Activated naive CD8-positive, alpha-beta T cell treated with anti-CD3 and anti-CD28 coated beads for 36 hours (primary cell): ENCODE results near the gene CCL23. TPM values are rescaled to one million over a fixed set of nuclear protein-coding genes. Genes with fewer than 3 reads are reported as not detected.

Experiments
- DNase-seq: peaks from one replicate; pipeline ENCODE4 v3.0.0; 2021
- H3K27ac Mint-ChIP-seq: one replicate; pipeline ENCODE4 v1.8.0; 2022; ENCODE audit warnings: mild to moderate bottlenecking, moderate library complexity, mixed read lengths
- H3K27me3 Mint-ChIP-seq: one replicate; pipeline ENCODE4 v1.8.0; 2022; ENCODE audit warnings: mild to moderate bottlenecking, mixed read lengths
- H3K36me3 Mint-ChIP-seq: one replicate; pipeline ENCODE4 v1.8.0; 2021; ENCODE audit warnings: mild to moderate bottlenecking, mixed read lengths
- H3K4me1 Mint-ChIP-seq: one replicate; pipeline ENCODE4 v1.8.0; 2021; ENCODE audit warnings: mixed read lengths
- H3K4me3 Mint-ChIP-seq: one replicate; pipeline ENCODE4 v1.8.0; 2022; ENCODE audit warnings: mild to moderate bottlenecking, moderate library complexity, mixed read lengths
- H3K9me3 Mint-ChIP-seq: one replicate; pipeline ENCODE4 v1.8.0; 2022; ENCODE audit warnings: mixed read lengths
- total RNA-seq, 2 experiments: library from RNA; stranded (reverse); gene quantifications; one replicate each; pipeline ENCODE4 v1.2.3, GENCODE V29; 2021

CCL23 gene, protein sequence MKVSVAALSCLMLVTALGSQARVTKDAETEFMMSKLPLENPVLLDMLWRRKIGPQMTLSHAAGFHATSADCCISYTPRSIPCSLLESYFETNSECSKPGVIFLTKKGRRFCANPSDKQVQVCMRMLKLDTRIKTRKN
- total RNA-seq: not detected

GRCh38 chr17:36017799-36018198, at the start of gene CCL23:
TSS of gene CCL23 (minus strand) at chr17:36017972. CDS start at chr17:36017897, 75 bp downstream.
- Mint-ChIP-seq H3K4me1 (no peaks in the 10 kb centered on the region), H3K36me3 (no peaks in the 10 kb centered on the region), H3K27ac (no peak within 1 kb of the TSS), H3K9me3 (no peaks in the 10 kb centered on the region), H3K27me3 (peaks cover 37% of the 10 kb centered on the region), H3K4me3 (no peak within 1 kb of the TSS)
- no peak for DNase-seq

- Mint-ChIP-seq H3K27ac (no peak overlapping the region), H3K27me3 (peaks cover 8% of the 10 kb centered on the region), H3K36me3 (no peaks in the 10 kb centered on the region), H3K9me3 (no peaks in the 10 kb centered on the region), H3K4me3 (no peak overlapping the region), H3K4me1 (peaks cover under 1% of the 10 kb centered on the region)
- DNase-seq: no peak
Measured at GRCh38 chr17:36066365-36066985, 48.7 kb upstream of the CCL23 start.

- DNase-seq: no peak
- H3K4me1 Mint-ChIP-seq: peaks cover 6% of the 10 kb centered on the region
- H3K9me3 Mint-ChIP-seq: no peaks in the 10 kb centered on the region
- no peak within 1 kb of the TSS for H3K27ac Mint-ChIP-seq
- H3K36me3 Mint-ChIP-seq: no peaks in the 10 kb centered on the region
- H3K27me3 Mint-ChIP-seq: peaks cover 14% of the 10 kb centered on the region
- H3K4me3 Mint-ChIP-seq: no peak within 1 kb of the TSS
Measured at GRCh38 chr17:36063786-36064541, 46.2 kb upstream of the CCL23 start, which contains the start of gene CCL18. TSS of gene CCL18 (plus strand) at chr17:36064272. CDS start at chr17:36064343, 71 bp downstream.

- H3K27me3 Mint-ChIP-seq: peaks cover 14% of the 10 kb centered on the region
- no peaks in the 10 kb centered on the region for H3K9me3 Mint-ChIP-seq
- no peaks in the 10 kb centered on the region for H3K36me3 Mint-ChIP-seq
- H3K4me3 Mint-ChIP-seq: no peak overlapping the region
- DNase-seq: no peak
- H3K27ac Mint-ChIP-seq: no peak overlapping the region
- H3K4me1 Mint-ChIP-seq: peaks cover 8% of the 10 kb centered on the region
Measured at GRCh38 chr17:36060816-36061215, 43.0 kb upstream of the CCL23 start.

DNA sequence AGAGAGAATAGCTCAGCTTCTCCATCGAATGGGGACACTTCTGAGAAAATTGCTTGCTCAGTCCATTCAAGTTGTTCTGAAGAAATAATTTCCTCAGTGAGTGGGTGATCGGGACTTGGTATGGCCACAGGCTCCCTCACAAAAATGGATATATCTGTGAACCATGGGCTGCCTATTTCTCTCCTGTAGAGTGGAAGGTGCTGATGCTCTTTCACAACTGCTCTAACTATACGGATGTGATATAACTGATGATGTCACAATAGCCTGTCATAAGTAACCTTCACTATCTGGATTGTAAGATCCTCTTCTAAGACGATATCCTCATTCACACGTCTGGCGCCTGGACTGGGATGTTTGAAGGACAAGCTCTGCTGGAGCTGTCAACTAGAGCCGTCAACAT, 41.6 kb upstream of the CCL23 start:
- H3K4me3 Mint-ChIP-seq: no peak overlapping the region
- no peak for DNase-seq
- no peak overlapping the region for H3K27ac Mint-ChIP-seq
- H3K9me3 Mint-ChIP-seq: no peaks in the 10 kb centered on the region
- peaks cover 10% of the 10 kb centered on the region for H3K27me3 Mint-ChIP-seq
- H3K4me1 Mint-ChIP-seq: peaks cover 11% of the 10 kb centered on the region
- H3K36me3 Mint-ChIP-seq: no peaks in the 10 kb centered on the region

DNA sequence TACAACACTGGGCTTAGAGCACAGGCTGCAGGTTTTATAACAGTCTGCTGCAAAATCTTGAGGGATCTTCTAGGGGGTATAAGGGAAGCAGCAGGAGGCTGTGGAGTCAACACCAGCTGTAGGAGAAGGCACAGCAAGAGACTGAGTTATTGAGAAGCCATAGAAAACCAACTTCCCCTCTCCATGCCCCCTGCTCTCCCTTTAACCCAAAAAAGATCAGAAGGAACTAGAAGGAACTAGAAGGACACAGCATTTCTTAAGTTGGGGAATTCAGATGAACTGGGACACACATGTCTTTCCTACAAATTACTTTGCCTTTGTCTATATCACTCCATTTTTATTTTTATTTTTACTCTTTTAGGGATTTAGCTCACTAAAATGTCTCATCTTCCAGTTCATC, 40.1 kb upstream of the CCL23 start:
- Mint-ChIP-seq H3K27me3 (peaks cover 10% of the 10 kb centered on the region), H3K9me3 (no peaks in the 10 kb centered on the region), H3K27ac (no peak overlapping the region), H3K4me1 (peaks cover 11% of the 10 kb centered on the region), H3K4me3 (no peak overlapping the region), H3K36me3 (no peaks in the 10 kb centered on the region)
- no peak for DNase-seq

DNA sequence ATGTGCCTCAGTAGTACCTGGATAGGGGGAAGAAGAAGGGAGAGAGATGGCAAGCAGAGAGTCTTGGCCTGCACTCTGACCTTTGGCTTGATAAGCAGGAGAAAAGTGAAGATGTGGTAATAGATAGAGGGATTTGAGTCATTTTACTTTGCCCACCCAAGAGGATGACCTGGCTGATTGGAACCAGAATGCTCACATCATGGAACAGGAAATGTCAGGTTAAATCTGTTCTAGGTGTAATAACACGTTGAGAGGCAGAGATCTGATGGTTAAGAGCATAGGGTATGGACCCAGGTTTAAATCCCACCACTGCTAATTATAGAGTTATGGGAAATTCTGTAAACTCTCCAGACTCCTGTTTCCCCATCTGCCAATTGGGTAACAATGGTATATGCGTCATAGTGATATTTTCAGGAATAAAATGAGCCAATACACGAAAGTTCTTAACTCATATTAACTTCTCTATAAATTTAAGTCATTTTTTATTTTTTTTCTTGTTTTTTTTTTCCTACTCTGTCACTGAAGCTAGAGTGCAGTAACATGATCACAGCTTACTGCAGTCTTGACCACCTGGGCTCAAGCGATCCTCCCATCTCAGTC, 38.2 kb upstream of the CCL23 start:
- DNase-seq: no peak
- H3K27me3 Mint-ChIP-seq: peaks cover 24% of the 10 kb centered on the region
- H3K9me3 Mint-ChIP-seq: peaks cover 8% of the 10 kb centered on the region
- H3K4me3 Mint-ChIP-seq: no peak overlapping the region
- peaks cover 1% of the 10 kb centered on the region for H3K36me3 Mint-ChIP-seq
- peaks cover 6% of the 10 kb centered on the region for H3K4me1 Mint-ChIP-seq
- no peak overlapping the region for H3K27ac Mint-ChIP-seq

DNA sequence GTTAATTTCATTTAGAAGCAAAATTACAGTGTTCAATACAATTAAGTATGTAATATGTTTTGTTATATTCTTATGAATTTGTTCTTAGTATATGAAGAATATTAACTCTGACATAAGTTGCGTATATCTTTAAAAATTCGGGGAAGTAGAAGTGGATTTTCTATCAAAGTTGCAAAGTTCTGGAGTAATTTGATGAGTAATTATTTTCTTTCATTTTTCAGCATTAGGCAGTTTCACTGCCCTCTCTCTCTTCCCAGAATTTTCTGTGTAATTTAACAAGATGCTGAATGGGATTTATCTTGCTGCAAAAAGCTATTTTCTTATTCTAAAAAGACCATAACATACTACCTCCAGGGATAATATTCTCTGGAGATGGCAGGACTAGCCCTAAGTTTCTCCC, 37.4 kb upstream of the CCL23 start:
- DNase-seq: no peak
- H3K4me1 Mint-ChIP-seq: peaks cover 4% of the 10 kb centered on the region
- H3K27ac Mint-ChIP-seq: no peak overlapping the region
- peaks cover 11% of the 10 kb centered on the region for H3K9me3 Mint-ChIP-seq
- no peak overlapping the region for H3K4me3 Mint-ChIP-seq
- peaks cover 2% of the 10 kb centered on the region for H3K36me3 Mint-ChIP-seq
- H3K27me3 Mint-ChIP-seq: peaks cover 26% of the 10 kb centered on the region

- peaks cover 46% of the 10 kb centered on the region for H3K27me3 Mint-ChIP-seq
- H3K9me3 Mint-ChIP-seq: peaks cover 31% of the 10 kb centered on the region
- H3K27ac Mint-ChIP-seq: no peak overlapping the region
- no peak overlapping the region for H3K4me3 Mint-ChIP-seq
- no peak for DNase-seq
- peaks cover 2% of the 10 kb centered on the region for H3K36me3 Mint-ChIP-seq
- no peaks in the 10 kb centered on the region for H3K4me1 Mint-ChIP-seq
Measured at GRCh38 chr17:36049643-36050042, 31.9 kb upstream of the CCL23 start.

DNA sequence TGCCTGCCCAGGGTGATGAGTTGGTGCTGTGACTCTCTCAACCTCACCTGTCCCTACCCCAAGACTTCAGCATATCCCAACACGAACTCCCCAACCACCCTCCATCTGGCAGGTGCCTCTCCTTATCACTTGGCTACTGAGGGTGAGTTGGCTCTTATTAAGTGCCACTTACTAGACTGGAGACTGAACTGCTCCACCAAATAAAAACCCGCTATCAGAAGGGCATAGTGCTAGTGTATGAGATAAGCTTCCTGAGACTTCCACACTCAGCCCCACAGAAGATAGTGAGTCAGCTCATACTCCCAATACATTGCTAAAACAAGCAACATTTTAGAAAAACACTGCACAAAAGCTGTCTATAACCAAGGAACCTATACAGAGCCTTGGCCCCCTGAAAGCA, 30.3 kb upstream of the CCL23 start:
- peaks cover 33% of the 10 kb centered on the region for H3K9me3 Mint-ChIP-seq
- H3K27me3 Mint-ChIP-seq: peaks cover 58% of the 10 kb centered on the region
- no peak overlapping the region for H3K4me3 Mint-ChIP-seq
- no peak for DNase-seq
- no peak overlapping the region for H3K27ac Mint-ChIP-seq
- H3K4me1 Mint-ChIP-seq: no peaks in the 10 kb centered on the region
- peaks cover 2% of the 10 kb centered on the region for H3K36me3 Mint-ChIP-seq

GRCh38 chr17:36036235-36036634, 18.5 kb upstream of the CCL23 start:
- peaks cover 6% of the 10 kb centered on the region for H3K4me1 Mint-ChIP-seq
- H3K27ac Mint-ChIP-seq: no peak overlapping the region
- H3K9me3 Mint-ChIP-seq: no peaks in the 10 kb centered on the region
- H3K36me3 Mint-ChIP-seq: no peaks in the 10 kb centered on the region
- peaks cover 19% of the 10 kb centered on the region for H3K27me3 Mint-ChIP-seq
- DNase-seq: no peak
- no peak overlapping the region for H3K4me3 Mint-ChIP-seq

- Mint-ChIP-seq H3K4me1 (peaks cover 4% of the 10 kb centered on the region), H3K27ac (no peak overlapping the region), H3K9me3 (no peaks in the 10 kb centered on the region), H3K36me3 (no peaks in the 10 kb centered on the region), H3K4me3 (no peak overlapping the region), H3K27me3 (peaks cover 28% of the 10 kb centered on the region)
- DNase-seq: no peak
Measured at GRCh38 chr17:36034127-36034526, 16.4 kb upstream of the CCL23 start.

GRCh38 chr17:36030956-36031355, 13.2 kb upstream of the CCL23 start:
- Mint-ChIP-seq H3K9me3 (no peaks in the 10 kb centered on the region), H3K27me3 (peaks cover 42% of the 10 kb centered on the region), H3K4me1 (peaks cover 4% of the 10 kb centered on the region), H3K27ac (no peak overlapping the region), H3K4me3 (no peak overlapping the region), H3K36me3 (no peaks in the 10 kb centered on the region)
- no peak for DNase-seq

DNA sequence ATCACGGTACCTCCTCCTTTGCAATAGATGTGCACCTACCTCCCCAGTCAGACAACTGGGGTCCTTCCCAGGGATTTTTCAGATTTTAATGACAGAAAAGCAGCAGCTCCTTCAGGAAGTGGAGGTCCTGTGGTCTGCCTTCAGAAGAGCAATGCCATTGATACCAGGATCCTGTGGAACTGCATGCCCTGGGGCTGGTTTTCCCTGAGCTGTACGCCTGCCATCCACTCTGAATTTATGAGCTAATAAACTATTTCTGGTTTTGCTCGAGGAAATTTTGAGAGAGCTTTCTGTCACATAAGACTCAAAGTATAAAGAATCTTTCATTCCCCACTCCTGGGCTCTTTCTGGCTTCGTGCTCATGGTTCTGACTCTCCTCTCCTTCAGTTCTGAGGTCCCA, 10.0 kb upstream of the CCL23 start:
- Mint-ChIP-seq H3K27ac (no peak overlapping the region), H3K9me3 (no peaks in the 10 kb centered on the region), H3K4me1 (no peaks in the 10 kb centered on the region), H3K36me3 (no peaks in the 10 kb centered on the region), H3K4me3 (no peak overlapping the region), H3K27me3 (peaks cover 38% of the 10 kb centered on the region)
- no peak for DNase-seq

DNA sequence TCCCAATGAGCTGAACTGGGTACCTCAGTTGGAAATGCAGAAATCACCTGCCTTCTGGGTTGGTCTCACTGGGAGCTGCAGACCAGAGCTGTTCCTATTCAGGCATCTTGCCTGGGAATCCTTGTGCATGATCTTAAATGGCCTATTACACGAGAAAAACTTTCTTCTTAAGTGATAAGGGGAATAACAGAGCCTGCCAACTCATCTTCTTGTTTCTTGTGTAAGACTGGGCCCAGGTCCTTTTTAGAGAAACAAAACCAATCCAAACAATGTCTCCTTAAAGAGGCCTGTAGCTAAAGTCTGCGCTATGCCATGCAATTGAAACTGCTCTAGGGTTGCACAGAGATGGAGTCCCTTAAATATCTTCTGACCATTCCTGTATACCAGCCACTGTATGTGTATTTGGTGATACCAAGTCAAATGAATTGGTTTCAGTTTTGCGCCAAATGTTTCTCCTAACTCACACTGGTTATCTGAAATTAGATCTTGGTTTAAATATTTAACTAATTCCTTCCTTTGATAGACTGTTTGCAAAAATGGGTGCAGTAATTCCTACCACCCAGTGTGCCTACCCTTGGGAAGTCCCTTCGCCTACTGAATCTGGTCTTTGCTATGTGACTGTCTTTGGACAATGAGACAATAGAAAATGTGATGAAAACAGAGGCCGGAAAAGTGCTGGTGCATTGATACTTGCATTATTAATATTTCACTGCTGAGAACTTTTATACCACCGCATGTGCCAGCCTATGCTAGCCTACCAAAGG, 6.5 kb upstream of the CCL23 start:
- Mint-ChIP-seq H3K27ac (no peak overlapping the region), H3K36me3 (no peaks in the 10 kb centered on the region), H3K4me1 (no peaks in the 10 kb centered on the region), H3K4me3 (no peak overlapping the region), H3K9me3 (no peaks in the 10 kb centered on the region), H3K27me3 (peaks cover 51% of the 10 kb centered on the region)
- DNase-seq: no peak
